Esophagus muscularis mucosa (tissue), 4 donors: Measurements from ENCODE around the gene PDZK1. TPM values are rescaled to one million over a fixed set of nuclear protein-coding genes. Genes with fewer than 3 reads are reported as not detected.
"Not testable (repeated sequence)": the region's sequence is repeated elsewhere in the genome, so short reads cannot be mapped to it uniquely, and the experiment has no call there.

Experiments
- DNase-seq: peaks from one replicate; pipeline ENCODE4 v3.0.0-alpha.2; 2017; ENCODE audit errors: extremely low spot score
- H3K27ac ChIP-seq, 4 donors: fragments of 200-600 bp; sonication (generic); replicated peaks in 1 of 4; 1 replicate in 3 of 4; 2 replicates in 1 of 4; pipeline ENCODE4 v1.5.1; 2016 to 2019; ENCODE audit warnings: mild to moderate bottlenecking in 1 of 4
- H3K27me3 ChIP-seq, 4 donors: fragments of 200-600 bp; sonication (generic); one replicate each; pipeline versions ENCODE4 v1.5.1 to v1.6.0; 2016 to 2019
- H3K36me3 ChIP-seq, 4 donors: fragments of 200-600 bp; sonication (generic); one replicate each; pipeline ENCODE4 v1.5.1; 2016 to 2019
- H3K4me1 ChIP-seq, 4 donors: fragments of 200-600 bp; sonication (generic); one replicate each; pipeline ENCODE4 v1.5.1; 2016 to 2019
- H3K4me3 ChIP-seq, 4 donors: fragments of 200-600 bp; sonication (generic); 1 replicate in 2 of 4; 2 replicates in 2 of 4; pipeline ENCODE4 v1.5.1; 2016 to 2019; ENCODE audit warnings: mild to moderate bottlenecking in 4 of 4, moderate library complexity in 1 of 4
- H3K9me3 ChIP-seq, 4 donors: fragments of 200-600 bp; sonication (generic); 1 replicate in 3 of 4; 2 replicates in 1 of 4; pipeline ENCODE4 v1.5.1; 2016 to 2019
- WGBS: methylation state at CpG from one replicate; pipeline ENCODE4 v1.1.5; 2018; 5-methylcytosine and 5-hydroxymethylcytosine counted together
- intact Hi-C: fragments of 100-400 bp; cut with DNase I; formaldehyde crosslinking; loops from one replicate; pipeline ENCODE4 v1.15.1; 2023
- total RNA-seq, 4 donors: library from RNA; depleted of rRNA; stranded (reverse); fragments of >200 nt; gene quantifications; one replicate each; pipeline versions ENCODE4 v1.1.0 to v1.2.1, GENCODE V29; 2016

The PDZK1 gene
- total RNA-seq, 4 donors from 2014 or later = 0.75 TPM; not detected in 3

DNA sequence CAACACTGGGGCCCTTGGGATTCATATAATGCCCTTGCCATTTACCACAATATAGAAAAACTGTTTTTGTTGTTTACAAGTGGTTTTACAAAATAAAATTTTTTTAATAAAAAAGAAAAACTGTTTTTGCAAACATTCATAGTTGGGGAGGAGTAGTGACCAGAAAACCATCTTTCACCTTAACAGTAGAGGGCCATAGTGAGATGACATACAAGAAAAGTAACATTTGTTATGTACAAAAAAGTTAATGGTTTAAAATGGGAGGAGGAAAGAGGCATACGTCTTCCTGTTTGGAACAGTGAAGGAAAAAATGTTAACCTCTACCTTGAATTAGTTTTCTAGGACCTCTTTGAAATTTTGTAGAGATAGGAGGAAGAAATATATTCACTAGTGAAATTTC is 70.9 kb downstream of the PDZK1 start:
- DNase-seq, H3K4me3 ChIP-seq, H3K27ac ChIP-seq, intact Hi-C loops, H3K9me3 ChIP-seq, H3K4me1 ChIP-seq, H3K36me3 ChIP-seq, H3K27me3 ChIP-seq: not testable (repeated sequence)
- WGBS = 65% methylated on average over 1 of the region's 1 CpG

DNA sequence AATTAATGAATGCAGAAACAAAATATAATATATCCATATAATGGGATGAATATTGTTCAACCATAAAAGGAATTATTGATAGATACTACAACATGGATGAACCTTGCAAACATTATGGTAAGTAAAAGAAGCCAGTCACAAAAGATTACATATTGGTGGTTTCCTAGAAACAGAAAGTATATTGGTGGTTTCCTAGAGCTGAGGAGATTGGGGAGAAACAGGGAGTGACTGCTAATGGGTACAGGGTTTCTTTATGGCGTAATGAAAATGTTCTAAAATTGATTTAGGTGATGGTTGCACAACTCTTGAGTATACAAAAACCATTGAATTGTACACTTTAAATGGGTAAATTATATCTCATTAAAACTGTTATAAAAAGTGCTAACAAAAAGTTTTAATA is 85.0 kb downstream of the PDZK1 start:
- DNase-seq, intact Hi-C loops: not testable (repeated sequence)
- WGBS = no CpG with 5 or more reads among the region's 1 CpG

More for the DNA sequence above, 85.0 kb downstream of the PDZK1 start:
- H3K27me3 ChIP-seq, H3K9me3 ChIP-seq, H3K4me1 ChIP-seq, H3K27ac ChIP-seq, H3K4me3 ChIP-seq: not testable (repeated sequence)
- H3K36me3 ChIP-seq = peaks cover 0 to 13% (median 3%) of the 10 kb centered on the region in 4 donors

Other genes starting within 250 kb of the PDZK1 start
- 10 to 100 TPM; 14.3 to 21.6 (median 16.0) TPM for gene GPR89A, start 99.4 kb downstream of the PDZK1 start, total RNA-seq
- under 1 TPM in 1 of 4 donors, not detected in 3; 0.26 TPM for gene CD160, start 12.1 kb upstream of the PDZK1 start, total RNA-seq
- 10 to 100 TPM; 37.8 to 46.3 (median 40.3) TPM for gene RNF115, start 116.7 kb upstream of the PDZK1 start, total RNA-seq
- gene POLR3C, start 116.8 kb upstream of the PDZK1 start, total RNA-seq = 10 to 100 TPM; 22.3 to 34.1 (median 27.8) TPM
- 1 to 10 TPM; 1.2 to 3.6 (median 1.6) TPM for gene NUDT17, start 138.3 kb upstream of the PDZK1 start, total RNA-seq
- gene PIAS3, start 151.7 kb upstream of the PDZK1 start, total RNA-seq = 10 to 100 TPM; 11.9 to 25.3 (median 22.9) TPM
- gene ANKRD35, start 178.5 kb upstream of the PDZK1 start, total RNA-seq = 10 to 100 TPM in 2 of 4 donors, 1 to 10 TPM in 2; 4.0 to 11.1 (median 8.4) TPM
- gene ITGA10, start 202.7 kb upstream of the PDZK1 start, total RNA-seq = 1 to 10 TPM; 1.7 to 7.2 (median 3.8) TPM
- 10 to 100 TPM; 18.3 to 21.2 (median 20.0) TPM for gene PEX11B, start 211.3 kb upstream of the PDZK1 start, total RNA-seq
- 100 to 1,000 TPM in 1 of 4 donors, 10 to 100 TPM in 3; 42.8 to 119 (median 69.7) TPM for gene RBM8A, start 220.1 kb upstream of the PDZK1 start, total RNA-seq